HG03097 (cell line): ENCODE measurements around the gene SPN.
A peak's percentile ranks its signal among the peaks of the same experiment; 100 is the strongest.
"Not testable (repeated sequence)": the region's sequence is repeated elsewhere in the genome, so short reads cannot be mapped to it uniquely, and the experiment has no call there.

Experiments used
- ATAC-seq: cut with Tn5 transposase; IDR thresholded peaks from one replicate; pipeline ENCODE4 v1.9.1; 2021; ENCODE audit not compliant: unreplicated experiment, low FRiP score

SPN gene

GRCh38 chr16:29644973-29645693, 17.9 kb upstream of the SPN start:
- peak; percentile 38 for ATAC-seq

GRCh38 chr16:29645694-29646187, 17.3 kb upstream of the SPN start:
- ATAC-seq = peak; percentile 45

GRCh38 chr16:29646947-29647346, 16.1 kb upstream of the SPN start:
- no peak for ATAC-seq

- no peak for ATAC-seq
Measured at GRCh38 chr16:29649588-29650494, 13.2 kb upstream of the SPN start.

DNA sequence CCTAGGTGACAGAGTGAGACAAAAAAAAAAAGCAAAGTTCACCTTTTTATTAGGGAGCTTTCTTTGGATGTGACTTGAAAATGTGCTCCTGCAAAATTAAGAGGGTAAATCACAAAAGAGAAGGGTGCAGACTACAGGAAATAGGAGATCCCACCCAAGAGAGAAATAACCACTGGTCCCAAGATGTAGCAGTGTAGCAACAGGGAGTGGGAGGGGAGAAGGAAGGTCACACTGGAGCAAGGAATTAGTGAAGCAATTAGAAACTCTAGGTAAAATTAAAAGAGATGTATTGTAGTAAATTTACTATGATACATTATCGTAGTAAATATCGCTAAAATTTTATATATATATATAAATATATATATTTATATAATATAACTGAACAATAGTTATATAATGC, 12.3 kb upstream of the SPN start:
- ATAC-seq = no peak

DNA sequence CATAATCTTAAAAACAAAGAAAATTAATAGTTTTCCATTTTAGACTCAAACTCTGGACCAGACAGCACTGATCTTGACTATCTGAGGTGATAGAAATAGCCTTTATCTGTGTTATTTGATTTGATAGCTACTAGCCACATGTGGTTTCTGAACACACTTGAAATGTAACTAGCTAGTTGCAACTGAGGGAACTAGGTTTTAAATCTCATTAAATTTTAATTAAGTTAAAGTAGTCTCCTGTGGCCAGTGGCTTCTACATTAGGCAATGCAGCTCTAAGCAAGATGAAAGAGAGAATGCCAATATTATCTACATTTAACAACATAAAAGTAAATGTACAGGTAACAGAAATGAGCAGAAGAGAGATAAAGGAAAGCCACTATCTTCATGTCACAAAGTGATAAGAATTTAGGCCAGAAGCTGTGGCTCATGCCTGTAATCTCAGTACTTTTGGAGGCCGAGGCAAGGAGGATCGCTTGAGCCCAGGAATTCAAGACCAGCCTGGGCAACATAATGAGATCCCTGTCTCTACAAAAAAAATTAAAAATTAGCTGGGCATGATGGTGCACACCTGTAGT, 11.2 kb upstream of the SPN start:
- no peak for ATAC-seq

DNA sequence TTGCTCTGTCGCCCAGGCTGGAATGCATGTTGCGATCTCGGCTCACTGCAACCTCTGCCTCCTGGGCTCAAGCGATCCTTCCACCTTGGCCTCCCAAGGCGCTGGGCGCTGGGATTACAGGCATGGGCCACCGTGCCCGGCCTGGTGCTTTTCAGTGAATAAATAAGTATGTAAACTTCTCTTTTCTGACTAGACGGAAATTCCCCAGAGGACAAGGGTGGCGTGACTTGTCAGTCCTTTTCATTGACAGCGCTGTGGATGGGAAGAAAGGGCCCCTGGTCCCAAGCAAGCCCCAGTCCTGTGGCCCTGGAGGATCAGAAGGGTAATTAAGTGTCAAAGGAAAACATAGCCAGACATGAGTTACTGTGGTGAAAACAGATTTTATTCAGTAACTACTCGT, 9.6 kb upstream of the SPN start:
- ATAC-seq = no peak

- not testable (repeated sequence) for ATAC-seq
Measured at GRCh38 chr16:29653890-29654289, 9.2 kb upstream of the SPN start.

DNA sequence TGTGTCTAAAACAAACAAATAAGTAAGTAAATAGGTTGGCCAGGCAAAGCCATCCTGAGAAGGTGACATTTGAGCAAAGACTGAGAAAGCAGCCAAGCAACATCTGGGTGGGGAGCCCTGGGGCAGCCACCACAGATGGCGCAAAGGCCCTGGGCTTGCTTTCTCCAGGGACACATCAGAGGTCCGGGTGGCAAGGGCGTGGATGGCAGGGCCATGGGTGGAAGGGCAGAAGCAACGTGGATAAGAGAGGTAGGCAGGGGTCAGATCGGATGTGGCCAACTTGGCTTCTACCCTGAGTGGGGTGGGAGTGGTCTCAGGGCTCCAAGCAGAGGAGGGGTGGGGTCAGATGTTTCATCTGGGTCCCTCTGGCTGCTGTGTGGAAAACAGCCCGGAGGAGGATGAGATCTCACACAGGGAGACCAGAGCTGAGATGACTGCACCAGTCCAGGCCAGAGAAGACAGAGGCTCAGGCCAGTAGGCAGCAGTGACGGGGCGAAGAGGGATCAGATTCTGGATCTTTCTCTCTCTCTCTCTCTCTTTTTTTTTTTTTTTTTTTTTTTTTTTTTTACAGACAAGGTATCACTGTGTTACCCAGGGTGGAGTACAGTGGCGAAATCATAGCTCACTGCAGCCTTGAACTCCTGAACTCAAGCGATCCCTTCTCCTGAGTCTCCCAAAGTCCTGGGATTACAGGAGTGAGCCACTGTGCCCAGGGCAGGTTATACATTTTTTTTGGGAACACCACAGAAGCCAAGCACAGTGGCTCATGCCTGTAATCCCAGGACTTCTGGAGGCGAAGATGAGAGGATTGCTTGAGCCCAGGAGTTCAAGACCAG, 6.1 kb upstream of the SPN start:
- ATAC-seq = no peak

- no peak for ATAC-seq
Measured at GRCh38 chr16:29658705-29659104, 4.3 kb upstream of the SPN start.

GRCh38 chr16:29662000-29662728, 883 bp upstream of the SPN start:
- ATAC-seq = no peak

DNA sequence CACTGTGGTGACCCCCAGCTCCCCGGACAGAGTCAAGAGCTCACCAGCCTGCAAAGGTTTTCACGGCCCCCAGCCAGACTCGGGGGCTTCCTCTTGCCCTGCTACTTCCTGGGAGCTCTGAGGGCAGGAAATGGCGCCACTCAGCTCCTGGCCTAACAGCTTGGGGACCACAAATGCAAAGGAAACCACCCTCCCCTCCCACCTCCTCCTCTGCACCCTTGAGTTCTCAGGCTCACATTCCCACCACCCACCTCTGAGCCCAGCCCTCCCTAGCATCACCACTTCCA, 375 bp upstream of the SPN start:
- ATAC-seq = peak; percentile 29

GRCh38 chr16:29663807-29664090, 702 bp downstream of the SPN start:
- ATAC-seq = no peak

DNA sequence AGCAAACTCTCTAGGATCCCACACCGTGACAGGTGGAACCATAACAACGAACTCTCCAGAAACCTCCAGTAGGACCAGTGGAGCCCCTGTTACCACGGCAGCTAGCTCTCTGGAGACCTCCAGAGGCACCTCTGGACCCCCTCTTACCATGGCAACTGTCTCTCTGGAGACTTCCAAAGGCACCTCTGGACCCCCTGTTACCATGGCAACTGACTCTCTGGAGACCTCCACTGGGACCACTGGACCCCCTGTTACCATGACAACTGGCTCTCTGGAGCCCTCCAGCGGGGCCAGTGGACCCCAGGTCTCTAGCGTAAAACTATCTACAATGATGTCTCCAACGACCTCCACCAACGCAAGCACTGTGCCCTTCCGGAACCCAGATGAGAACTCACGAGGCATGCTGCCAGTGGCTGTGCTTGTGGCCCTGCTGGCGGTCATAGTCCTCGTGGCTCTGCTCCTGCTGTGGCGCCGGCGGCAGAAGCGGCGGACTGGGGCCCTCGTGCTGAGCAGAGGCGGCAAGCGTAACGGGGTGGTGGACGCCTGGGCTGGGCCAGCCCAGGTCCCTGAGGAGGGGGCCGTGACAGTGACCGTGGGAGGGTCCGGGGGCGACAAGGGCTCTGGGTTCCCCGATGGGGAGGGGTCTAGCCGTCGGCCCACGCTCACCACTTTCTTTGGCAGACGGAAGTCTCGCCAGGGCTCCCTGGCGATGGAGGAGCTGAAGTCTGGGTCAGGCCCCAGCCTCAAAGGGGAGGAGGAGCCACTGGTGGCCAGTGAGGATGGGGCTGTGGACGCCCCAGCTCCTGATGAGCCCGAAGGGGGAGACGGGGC, 1.3 kb downstream of the SPN start:
- ATAC-seq = no peak

- no peak for ATAC-seq
Measured at GRCh38 chr16:29665294-29666077, 2.4 kb downstream of the SPN start.

DNA sequence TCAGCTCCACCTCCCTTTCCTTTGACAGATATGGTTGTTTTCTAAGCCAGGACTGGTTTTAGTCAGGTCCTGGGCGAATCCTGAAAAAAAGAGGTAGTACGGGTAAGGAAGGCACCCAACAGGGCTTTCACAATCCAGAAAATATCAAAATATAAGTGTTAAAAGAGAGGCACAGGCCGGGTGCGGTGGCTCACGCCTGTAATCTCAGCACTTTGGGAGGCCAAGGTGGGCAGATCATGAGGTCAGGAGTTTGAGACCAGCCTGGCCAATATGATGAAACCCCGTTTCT, 4.2 kb downstream of the SPN start:
- ATAC-seq = not testable (repeated sequence)

GRCh38 chr16:29667755-29668154, 4.7 kb downstream of the SPN start:
- no peak for ATAC-seq

- ATAC-seq = no peak
Measured at GRCh38 chr16:29668267-29668666, 5.2 kb downstream of the SPN start.

- ATAC-seq = no peak
Measured at GRCh38 chr16:29673501-29673900, 10.5 kb downstream of the SPN start.
